Neuron (in vitro differentiated cells): Measurements from ENCODE around the gene VCAN.

ENCODE experiments used
- H2AFZ ChIP-seq: one replicate; pipeline ENCODE4 v1.6.1; 2013; ENCODE audit warnings: low read depth, mild to moderate bottlenecking, inconsistent platforms, low read length, moderate library complexity
- H3K27me3 ChIP-seq: one replicate; pipeline ENCODE4 v1.6.1; 2013; ENCODE audit warnings: low read length; ENCODE audit not compliant: insufficient read depth
- H3K36me3 ChIP-seq: one replicate; pipeline ENCODE4 v1.6.1; 2013; ENCODE audit warnings: low read length; ENCODE audit not compliant: insufficient read depth
- H3K4me1 ChIP-seq: one replicate; pipeline ENCODE4 v1.6.1; 2013; ENCODE audit warnings: low read length; ENCODE audit not compliant: insufficient read depth
- H3K4me3 ChIP-seq: 2 replicates; pipeline ENCODE4 v1.5.1; 2013; ENCODE audit warnings: mild to moderate bottlenecking, low read length, moderate library complexity
- H3K9me3 ChIP-seq: one replicate; pipeline ENCODE4 v1.6.1; 2013; ENCODE audit warnings: low read length

Gene VCAN

GRCh38 chr5:83444445-83444844 is 27.1 kb upstream of the VCAN start:
- Histone ChIP-seq H3K9me3 (no peaks in the 10 kb centered on the region), H3K4me1 (no peaks in the 10 kb centered on the region), H3K4me3 (no peak overlapping the region), H3K27me3 (no peaks in the 10 kb centered on the region), H2AFZ (no peak overlapping the region), H3K36me3 (no peaks in the 10 kb centered on the region)

GRCh38 chr5:83446253-83446947 is 25.1 kb upstream of the VCAN start:
- no peak overlapping the region for H2AFZ ChIP-seq
- H3K36me3 ChIP-seq, result no peaks in the 10 kb centered on the region
- no peak overlapping the region for H3K4me3 ChIP-seq
- no peaks in the 10 kb centered on the region for H3K9me3 ChIP-seq
- no peaks in the 10 kb centered on the region for H3K4me1 ChIP-seq
- no peaks in the 10 kb centered on the region for H3K27me3 ChIP-seq

- H3K27me3 ChIP-seq, result no peaks in the 10 kb centered on the region
- H3K4me1 ChIP-seq, result no peaks in the 10 kb centered on the region
- no peaks in the 10 kb centered on the region for H3K36me3 ChIP-seq
- H3K9me3 ChIP-seq, result no peaks in the 10 kb centered on the region
- no peak overlapping the region for H3K4me3 ChIP-seq
- H2AFZ ChIP-seq, result no peak overlapping the region
Observed at GRCh38 chr5:83447533-83447932, 24.0 kb upstream of the VCAN start.

GRCh38 chr5:83450183-83450966 is 21.2 kb upstream of the VCAN start:
- H3K36me3 ChIP-seq, result no peaks in the 10 kb centered on the region
- H3K27me3 ChIP-seq, result no peaks in the 10 kb centered on the region
- H3K4me1 ChIP-seq, result no peaks in the 10 kb centered on the region
- H3K9me3 ChIP-seq, result no peaks in the 10 kb centered on the region
- no peak overlapping the region for H2AFZ ChIP-seq
- H3K4me3 ChIP-seq, result no peak overlapping the region

- Histone ChIP-seq H2AFZ (no peak overlapping the region), H3K27me3 (no peaks in the 10 kb centered on the region), H3K4me1 (no peaks in the 10 kb centered on the region), H3K4me3 (no peak overlapping the region), H3K36me3 (no peaks in the 10 kb centered on the region), H3K9me3 (no peaks in the 10 kb centered on the region)
Observed at GRCh38 chr5:83450967-83451248, 20.6 kb upstream of the VCAN start.

GRCh38 chr5:83451955-83452354 is 19.6 kb upstream of the VCAN start:
- H3K27me3 ChIP-seq, result no peaks in the 10 kb centered on the region
- no peaks in the 10 kb centered on the region for H3K36me3 ChIP-seq
- H3K4me1 ChIP-seq, result no peaks in the 10 kb centered on the region
- no peak overlapping the region for H3K4me3 ChIP-seq
- H2AFZ ChIP-seq, result no peak overlapping the region
- H3K9me3 ChIP-seq, result no peaks in the 10 kb centered on the region

- no peaks in the 10 kb centered on the region for H3K36me3 ChIP-seq
- H3K9me3 ChIP-seq, result no peaks in the 10 kb centered on the region
- H3K4me1 ChIP-seq, result no peaks in the 10 kb centered on the region
- H2AFZ ChIP-seq, result no peak overlapping the region
- no peak overlapping the region for H3K4me3 ChIP-seq
- H3K27me3 ChIP-seq, result no peaks in the 10 kb centered on the region
Observed at GRCh38 chr5:83453937-83454336, 17.6 kb upstream of the VCAN start.

- Histone ChIP-seq H3K9me3 (no peaks in the 10 kb centered on the region), H3K4me3 (no peak overlapping the region), H3K4me1 (peaks cover 8% of the 10 kb centered on the region), H3K36me3 (no peaks in the 10 kb centered on the region), H3K27me3 (no peaks in the 10 kb centered on the region), H2AFZ (no peak overlapping the region)
Observed at GRCh38 chr5:83464261-83464660, 7.3 kb upstream of the VCAN start.

GRCh38 chr5:83467371-83468035 is 4.0 kb upstream of the VCAN start:
- Histone ChIP-seq H3K27me3 (no peaks in the 10 kb centered on the region), H3K9me3 (no peaks in the 10 kb centered on the region), H2AFZ (no peak overlapping the region), H3K36me3 (no peaks in the 10 kb centered on the region), H3K4me3 (no peak overlapping the region), H3K4me1 (peaks cover 19% of the 10 kb centered on the region)

- no peaks in the 10 kb centered on the region for H3K9me3 ChIP-seq
- peaks cover 19% of the 10 kb centered on the region for H3K4me1 ChIP-seq
- H3K4me3 ChIP-seq, result no peak overlapping the region
- no peaks in the 10 kb centered on the region for H3K36me3 ChIP-seq
- no peak overlapping the region for H2AFZ ChIP-seq
- no peaks in the 10 kb centered on the region for H3K27me3 ChIP-seq
Observed at GRCh38 chr5:83469075-83469474, 2.5 kb upstream of the VCAN start.

GRCh38 chr5:83470526-83471404 is 779 bp upstream of the VCAN start:
- peak overlapping the region; percentile 71 for H2AFZ ChIP-seq

GRCh38 chr5:83472213-83472507 is 616 bp downstream of the VCAN start:
- H3K36me3 ChIP-seq, result peaks cover 8% of the 10 kb centered on the region
- H3K27me3 ChIP-seq, result no peaks in the 10 kb centered on the region
- H3K9me3 ChIP-seq, result no peaks in the 10 kb centered on the region
- H2AFZ ChIP-seq, result peak overlapping the region; percentile 5
- peak overlapping the region; percentile 69 for H3K4me3 ChIP-seq
- H3K4me1 ChIP-seq, result peaks cover 38% of the 10 kb centered on the region

More at GRCh38 chr5:83470526-83471404, 779 bp upstream of the VCAN start:
- Histone ChIP-seq H3K4me1 (peaks cover 28% of the 10 kb centered on the region), H3K4me3 (peak overlapping the region; percentile 69), H3K27me3 (no peaks in the 10 kb centered on the region), H3K9me3 (no peaks in the 10 kb centered on the region), H3K36me3 (peaks cover under 1% of the 10 kb centered on the region)
